ENCODE measurements around the gene BOLL. TPM values are rescaled to one million over a fixed set of nuclear protein-coding genes. Genes with fewer than 3 reads are reported as not detected.

The BOLL gene
- total RNA-seq, 2 experiments from 2014 or later = not detected

- Histone ChIP-seq H3K4me3 (ENCODE audit: low read depth, low read length, poor library complexity, severe bottlenecking) (no peak overlapping the region), H3K36me3 (ENCODE audit: insufficient read depth, low read length) (no peaks in the 10 kb centered on the region), H3K9me2 (ENCODE audit: insufficient read depth, low read length) (no peaks in the 10 kb centered on the region), H3K4me1 (ENCODE audit: insufficient read depth, low read length, poor library complexity, severe bottlenecking) (no peaks in the 10 kb centered on the region), H3K79me2 (ENCODE audit: insufficient read depth, low read depth, low read length) (no peaks in the 10 kb centered on the region), H3K4me2 (ENCODE audit: low read length) (no peak overlapping the region), H2AFZ (ENCODE audit: low read length) (no peak overlapping the region), H4K20me1 (ENCODE audit: insufficient read depth, low read length) (no peaks in the 10 kb centered on the region), H3K27ac (ENCODE audit: low read depth, low read length, poor library complexity, severe bottlenecking) (no peak overlapping the region), H3K9me3 (ENCODE audit: low read length) (no peaks in the 10 kb centered on the region)
- CTCF ChIA-PET (ENCODE audit: unreplicated experiment) = no interaction called here
- POLR2A ChIA-PET = no interaction called here
- BruUV-seq (replicated peaks) = no TSS peak
- intact Hi-C loops (cut with micrococcal nuclease; ENCODE audit: unreplicated experiment) = no loop called here
- DNase-seq (ENCODE audit: low spot score) = no peak
- TF ChIP-seq CTCF (conservative IDR thresholded peaks at IDR 0.05; ENCODE audit: low read length) = no peak
Measured at GRCh38 chr2:197782126-197782525, 3.0 kb downstream of the BOLL start.

DNA sequence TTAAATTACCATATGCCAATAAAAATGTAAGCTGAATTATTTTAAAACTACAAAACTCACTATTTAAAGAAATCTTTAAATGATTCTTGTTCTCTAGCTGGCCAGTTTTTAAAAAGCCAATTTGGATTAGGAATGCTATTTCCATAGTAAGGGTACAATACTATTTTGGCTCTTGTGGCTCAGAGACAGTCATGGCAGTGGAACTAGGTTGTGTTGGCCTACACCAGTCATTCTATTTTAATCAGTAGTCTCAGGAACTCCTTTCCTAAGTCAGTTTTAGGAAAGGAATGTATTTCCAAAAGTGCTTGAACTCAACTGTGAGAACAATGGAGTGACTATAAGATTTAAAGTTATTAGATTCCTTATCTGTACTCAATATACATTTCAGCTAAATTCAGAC is 5.9 kb downstream of the BOLL start:
- no peak overlapping the region for H3K27ac ChIP-seq (ENCODE audit: low read depth, low read length, poor library complexity, severe bottlenecking)
- no peak overlapping the region for H2AFZ ChIP-seq (ENCODE audit: low read length)
- no peak for DNase-seq (ENCODE audit: low spot score)
- ChIA-PET POLR2A (no interaction called here), CTCF (ENCODE audit: unreplicated experiment) (no interaction called here)
- no peaks in the 10 kb centered on the region for H3K9me3 ChIP-seq (ENCODE audit: low read length)
- no peak overlapping the region for H3K4me2 ChIP-seq (ENCODE audit: low read length)
- no peaks in the 10 kb centered on the region for H3K79me2 ChIP-seq (ENCODE audit: insufficient read depth, low read depth, low read length)
- H3K36me3 ChIP-seq (ENCODE audit: insufficient read depth, low read length) = no peaks in the 10 kb centered on the region
- TF ChIP-seq CTCF (conservative IDR thresholded peaks at IDR 0.05; ENCODE audit: low read length) (no peak), EZH2phosphoT487 (IDR thresholded peaks at IDR 0.05; ENCODE audit: borderline replicate concordance, low read depth, low read length) (no peak)
- no peaks in the 10 kb centered on the region for H3K9me2 ChIP-seq (ENCODE audit: insufficient read depth, low read length)
- H4K20me1 ChIP-seq (ENCODE audit: insufficient read depth, low read length) = no peaks in the 10 kb centered on the region
- no TSS peak for BruUV-seq (replicated peaks)
- intact Hi-C loops (cut with micrococcal nuclease; ENCODE audit: unreplicated experiment) = loop anchor here (5.0 to 10.0 kb wide), 3 partner anchors 402 to 1027 kb away; no protein-coding TSS in a partner anchor
- H3K4me1 ChIP-seq (ENCODE audit: insufficient read depth, low read length, poor library complexity, severe bottlenecking) = no peaks in the 10 kb centered on the region
- H3K4me3 ChIP-seq (ENCODE audit: low read depth, low read length, poor library complexity, severe bottlenecking) = no peak overlapping the region

GRCh38 chr2:197777823-197778407 is 7.2 kb downstream of the BOLL start:
- CTCF ChIA-PET (ENCODE audit: unreplicated experiment) = interaction anchor here (0.5 kb wide), 1 partner anchor 71 kb away, joined by 3 read pairs; no protein-coding TSS in a partner anchor
- BruUV-seq (replicated peaks) = no TSS peak

More at GRCh38 chr2:197777823-197778407, 7.2 kb downstream of the BOLL start:
- Histone ChIP-seq H2AFZ (ENCODE audit: low read length) (no peak overlapping the region), H3K4me1 (ENCODE audit: insufficient read depth, low read length, poor library complexity, severe bottlenecking) (no peaks in the 10 kb centered on the region), H3K9me2 (ENCODE audit: insufficient read depth, low read length) (no peaks in the 10 kb centered on the region), H3K79me2 (ENCODE audit: insufficient read depth, low read depth, low read length) (no peaks in the 10 kb centered on the region), H3K36me3 (ENCODE audit: insufficient read depth, low read length) (no peaks in the 10 kb centered on the region), H3K9me3 (ENCODE audit: low read length) (no peaks in the 10 kb centered on the region), H3K27ac (ENCODE audit: low read depth, low read length, poor library complexity, severe bottlenecking) (no peak overlapping the region), H4K20me1 (ENCODE audit: insufficient read depth, low read length) (no peaks in the 10 kb centered on the region), H3K4me2 (ENCODE audit: low read length) (no peak overlapping the region), H3K4me3 (ENCODE audit: low read depth, low read length, poor library complexity, severe bottlenecking) (no peak overlapping the region)
- peak; percentile 47 for DNase-seq (ENCODE audit: low spot score)
- POLR2A ChIA-PET = interaction anchor here (0.5 to 1.0 kb wide), 3 partner anchors 15 to 1213 kb away, joined by 4 to 6 read pairs (median 5); no protein-coding TSS in a partner anchor
- intact Hi-C loops (cut with micrococcal nuclease; ENCODE audit: unreplicated experiment) = loop anchor here (1.0 to 10.0 kb wide), 4 partner anchors 71 to 1026 kb away; no protein-coding TSS in a partner anchor
- TF ChIP-seq CTCF (conservative IDR thresholded peaks at IDR 0.05; ENCODE audit: low read length) (peak; percentile 98), EZH2phosphoT487 (IDR thresholded peaks at IDR 0.05; ENCODE audit: borderline replicate concordance, low read depth, low read length) (no peak)

All from OCI-LY7 (cell line).